Measurements from ENCODE around the gene KRTAP10-7.
A peak's percentile ranks its signal among the peaks of the same experiment; 100 is the strongest.
"Not testable (repeated sequence)": the region's sequence is repeated elsewhere in the genome, so short reads cannot be mapped to it uniquely, and the experiment has no call there.

Gene KRTAP10-7

DNA sequence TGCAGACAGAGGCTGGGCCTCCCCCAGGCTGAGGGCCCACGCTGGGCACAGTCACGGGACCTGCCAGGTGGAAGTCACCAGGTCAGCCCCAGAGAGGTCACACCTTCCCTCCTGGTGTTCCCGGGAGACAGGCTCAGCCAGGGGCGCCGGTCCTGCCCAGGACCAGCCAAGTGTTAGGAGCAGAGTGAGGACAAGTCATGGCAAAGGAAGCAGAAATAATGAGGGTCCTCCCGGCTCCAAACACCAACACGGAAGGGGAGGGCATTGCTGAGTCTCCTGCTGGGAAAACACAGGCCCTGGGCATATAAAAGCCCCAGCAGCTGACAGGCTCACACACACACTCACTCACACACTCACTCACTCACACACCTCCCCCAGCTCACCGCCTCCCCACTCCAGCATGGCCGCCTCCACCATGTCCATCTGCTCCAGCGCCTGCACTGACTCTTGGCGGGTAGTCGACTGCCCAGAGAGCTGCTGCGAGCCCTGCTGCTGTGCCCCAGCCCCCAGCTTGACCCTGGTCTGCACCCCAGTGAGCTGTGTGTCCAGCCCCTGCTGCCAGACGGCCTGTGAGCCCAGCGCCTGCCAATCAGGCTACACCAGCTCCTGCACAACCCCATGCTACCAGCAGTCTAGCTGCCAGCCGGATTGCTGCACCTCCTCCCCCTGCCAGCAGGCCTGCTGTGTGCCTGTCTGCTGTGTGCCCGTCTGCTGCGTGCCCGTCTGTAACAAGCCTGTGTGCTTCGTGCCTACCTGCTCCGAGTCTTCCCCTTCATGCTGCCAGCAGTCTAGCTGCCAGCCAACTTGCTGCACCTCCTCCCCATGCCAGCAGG lies 36.8 kb downstream of the KRTAP10-7 start, which contains the start of gene KRTAP10-10:
Gene KRTAP10-10 (plus strand): TSS at position 339 of the 833 bp plus-strand sequence. CDS start 62 bp downstream, at position 401.
- no peak for DNase-seq

DNA sequence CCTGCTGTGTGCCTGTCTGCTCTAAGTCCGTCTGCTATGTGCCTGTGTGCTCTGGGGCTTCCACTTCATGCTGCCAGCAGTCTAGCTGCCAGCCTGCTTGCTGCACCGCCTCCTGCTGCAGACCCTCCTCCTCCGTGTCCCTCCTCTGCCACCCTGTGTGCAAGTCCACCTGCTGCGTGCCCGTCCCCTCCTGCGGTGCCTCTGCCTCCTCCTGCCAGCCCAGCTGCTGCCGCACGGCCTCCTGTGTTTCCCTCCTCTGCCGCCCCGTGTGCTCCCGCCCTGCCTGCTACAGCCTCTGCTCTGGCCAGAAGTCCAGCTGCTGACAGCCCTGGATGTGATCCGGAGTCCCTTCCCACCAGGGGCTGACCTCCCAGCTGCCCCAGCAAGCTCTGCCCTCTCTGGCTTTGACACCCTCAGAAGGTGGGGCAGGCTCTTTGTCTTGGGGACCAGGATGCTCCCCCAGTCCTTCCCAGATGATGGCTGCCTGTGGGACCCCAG lies 37.5 kb downstream of the KRTAP10-7 start:
- not testable (repeated sequence) for DNase-seq

DNA sequence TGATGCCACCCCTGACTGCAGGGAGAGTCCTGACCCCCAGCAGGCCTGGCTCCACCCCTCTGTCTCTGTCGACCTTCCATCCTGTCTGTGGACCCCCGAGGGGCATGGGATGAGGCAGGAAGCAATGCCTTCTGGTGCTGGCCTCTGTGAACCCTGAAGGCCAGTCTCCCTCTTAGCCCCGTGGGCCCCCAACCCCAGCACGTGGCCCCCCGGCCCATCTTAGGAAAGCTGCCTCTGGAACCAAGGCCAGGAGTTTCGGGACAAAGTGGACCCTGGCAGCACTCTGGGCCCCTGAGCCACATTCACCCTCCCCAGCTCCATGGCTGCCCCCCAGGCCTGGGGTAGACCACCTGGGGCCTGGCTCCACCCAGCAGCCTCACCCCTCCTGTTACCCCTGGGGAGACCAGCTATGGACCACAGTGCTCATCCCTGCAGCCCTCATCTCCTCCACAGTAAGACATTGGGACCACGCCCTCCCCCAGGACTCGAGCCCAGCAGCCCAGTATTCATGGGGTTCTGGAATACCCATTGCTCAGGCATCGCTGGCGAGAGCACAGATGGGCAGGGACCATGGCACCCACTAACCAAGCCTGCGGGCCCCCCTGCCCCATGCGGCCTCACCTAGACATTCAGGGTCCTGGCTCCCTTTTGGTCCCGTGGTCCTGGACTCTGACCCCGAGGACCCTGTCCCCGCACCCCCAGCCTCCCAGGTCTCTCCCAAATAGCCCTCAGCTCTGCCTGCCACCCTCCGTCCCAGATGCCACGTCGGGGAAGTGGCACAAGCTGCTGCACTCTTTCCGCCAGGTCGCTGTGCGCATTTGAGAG lies 38.3 kb downstream of the KRTAP10-7 start:
- DNase-seq: not testable (repeated sequence)

DNA sequence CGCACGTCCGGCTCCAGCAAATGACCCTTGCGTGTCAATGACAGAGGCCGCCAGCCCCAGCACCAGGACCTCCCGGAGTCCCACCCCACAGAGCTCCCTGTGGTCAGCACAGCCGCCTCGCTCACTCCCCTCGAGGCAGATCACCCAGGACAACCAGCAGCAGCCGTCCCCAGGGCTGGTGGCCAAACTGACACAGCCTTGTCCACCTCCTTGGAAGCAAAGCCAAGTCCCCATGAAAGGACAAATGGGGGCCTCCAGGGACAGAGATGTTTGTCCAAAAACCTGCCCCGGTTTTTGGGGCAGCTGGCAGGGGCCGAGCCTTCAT lies 38.9 kb downstream of the KRTAP10-7 start:
- no peak for DNase-seq

DNA sequence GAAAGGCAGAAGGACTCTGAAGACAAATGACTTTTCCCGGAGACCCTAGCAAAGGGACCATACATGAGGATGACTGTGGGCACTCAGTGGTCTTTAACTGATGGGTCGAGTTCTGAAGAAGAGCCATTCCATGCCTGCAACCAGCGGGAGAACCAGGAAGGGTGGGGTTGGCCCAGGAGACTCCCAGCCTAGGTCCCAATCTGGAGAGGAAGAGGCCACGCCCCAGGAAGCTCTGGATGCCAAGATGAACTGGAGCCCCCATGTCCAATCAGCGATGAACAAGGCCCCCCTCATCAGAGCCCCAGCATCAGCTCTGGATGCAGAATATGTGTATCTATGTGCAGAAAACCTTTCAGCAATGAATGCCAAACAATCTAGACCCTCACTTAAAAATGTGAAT lies 40.4 kb downstream of the KRTAP10-7 start:
- DNase-seq: no peak

DNA sequence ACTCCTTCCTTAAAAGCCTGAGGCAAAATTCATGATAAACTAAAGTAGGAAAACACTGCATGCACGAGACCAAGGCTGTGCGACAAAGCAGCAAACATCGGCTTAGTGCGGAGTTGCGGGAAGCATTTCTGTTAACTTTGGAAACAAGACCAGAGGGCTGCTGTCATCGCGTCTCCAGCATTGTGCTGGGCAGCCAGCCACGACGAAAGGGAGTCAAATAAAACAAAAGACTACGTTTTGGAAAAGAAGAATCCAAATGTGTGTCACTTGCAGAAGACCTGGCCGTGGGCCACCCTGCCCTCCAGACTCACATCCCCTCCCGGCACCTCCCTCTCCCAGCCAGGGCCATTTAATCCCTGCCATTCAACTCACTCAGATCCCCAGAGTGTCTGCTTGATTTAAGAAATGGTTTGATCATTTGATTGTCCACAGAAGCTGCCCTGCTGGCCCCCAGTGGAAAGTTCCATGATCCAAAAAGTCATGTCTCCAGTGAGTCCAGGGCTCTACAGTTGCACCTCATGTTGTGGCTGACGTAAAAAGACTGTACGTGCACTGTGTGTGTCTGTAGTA lies 43.4 kb downstream of the KRTAP10-7 start:
- no peak for DNase-seq

DNA sequence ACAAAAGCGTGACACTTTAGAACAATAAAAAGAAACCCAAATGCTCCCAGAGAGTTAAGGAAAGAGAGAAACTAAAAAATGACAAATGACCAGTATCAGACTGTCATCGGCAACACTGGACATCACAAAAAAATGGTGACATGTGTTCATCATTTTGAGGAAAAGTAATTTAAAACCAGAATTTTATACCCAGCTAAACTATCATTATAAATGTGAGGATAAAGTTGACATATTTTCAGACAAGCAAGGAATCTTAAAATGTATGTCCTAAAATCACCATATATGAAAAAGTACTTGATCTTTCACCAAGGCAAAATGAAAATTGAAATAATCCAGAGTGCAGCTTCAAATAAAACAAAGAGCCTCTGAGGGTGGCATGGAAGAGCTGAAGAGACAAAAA lies 44.5 kb downstream of the KRTAP10-7 start:
- DNase-seq: no peak

DNA sequence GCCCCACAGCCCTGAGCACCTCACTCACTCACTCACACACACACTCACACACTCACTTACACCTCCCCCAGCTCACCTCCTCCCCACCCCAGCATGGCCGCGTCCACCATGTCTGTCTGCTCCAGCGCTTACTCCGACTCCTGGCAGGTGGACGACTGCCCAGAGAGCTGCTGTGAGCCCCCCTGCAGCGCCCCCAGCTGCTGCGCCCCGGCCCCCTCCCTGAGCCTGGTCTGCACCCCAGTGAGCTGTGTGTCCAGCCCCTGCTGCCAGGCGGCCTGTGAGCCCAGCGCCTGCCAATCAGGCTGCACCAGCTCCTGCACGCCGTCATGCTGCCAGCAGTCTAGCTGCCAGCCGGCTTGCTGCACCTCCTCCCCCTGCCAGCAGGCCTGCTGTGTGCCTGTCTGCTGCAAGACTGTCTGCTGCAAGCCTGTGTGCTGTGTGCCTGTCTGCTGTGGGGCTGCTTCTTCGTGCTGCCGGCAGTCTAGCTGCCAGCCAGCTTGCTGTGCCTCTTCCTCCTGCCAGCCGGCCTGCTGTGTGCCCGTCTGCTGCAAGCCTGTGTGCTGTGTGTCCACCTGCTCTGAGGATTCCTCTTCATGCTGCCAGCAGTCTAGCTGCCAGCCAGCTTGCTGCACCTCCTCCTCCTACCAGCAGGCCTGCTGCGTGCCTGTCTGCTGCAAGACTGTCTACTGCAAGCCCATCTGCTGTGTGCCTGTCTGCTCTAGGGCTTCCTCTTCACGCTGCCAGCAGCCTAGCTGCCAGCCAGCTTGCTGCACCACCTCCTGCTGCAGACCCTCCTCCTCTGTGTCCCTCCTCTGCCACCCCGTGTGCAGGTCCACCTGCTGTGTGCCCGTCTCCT lies 46.2 kb downstream of the KRTAP10-7 start, which contains the start of gene KRTAP10-11:
Gene KRTAP10-11 (plus strand): TSS at position 49 of the 856 bp plus-strand sequence. CDS start 45 bp downstream, at position 94.
- peak; percentile 82 for DNase-seq

DNA sequence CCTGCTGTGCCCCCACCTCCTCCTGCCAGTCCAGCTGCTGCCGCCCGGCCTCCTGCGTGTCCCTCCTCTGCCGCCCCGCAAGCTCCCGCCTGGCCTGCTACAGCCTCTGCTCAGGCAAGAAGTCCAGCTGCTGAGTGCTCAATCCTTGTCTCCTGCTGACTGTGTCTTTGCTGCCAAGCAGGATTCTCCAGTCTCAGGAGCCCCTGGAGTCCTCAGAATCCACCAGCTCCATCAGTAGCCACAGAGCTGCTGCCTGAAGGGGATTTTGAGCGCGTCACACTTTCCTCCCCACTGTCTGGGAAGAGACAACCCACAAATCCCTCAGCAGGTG lies 46.8 kb downstream of the KRTAP10-7 start:
- DNase-seq: no peak

DNA sequence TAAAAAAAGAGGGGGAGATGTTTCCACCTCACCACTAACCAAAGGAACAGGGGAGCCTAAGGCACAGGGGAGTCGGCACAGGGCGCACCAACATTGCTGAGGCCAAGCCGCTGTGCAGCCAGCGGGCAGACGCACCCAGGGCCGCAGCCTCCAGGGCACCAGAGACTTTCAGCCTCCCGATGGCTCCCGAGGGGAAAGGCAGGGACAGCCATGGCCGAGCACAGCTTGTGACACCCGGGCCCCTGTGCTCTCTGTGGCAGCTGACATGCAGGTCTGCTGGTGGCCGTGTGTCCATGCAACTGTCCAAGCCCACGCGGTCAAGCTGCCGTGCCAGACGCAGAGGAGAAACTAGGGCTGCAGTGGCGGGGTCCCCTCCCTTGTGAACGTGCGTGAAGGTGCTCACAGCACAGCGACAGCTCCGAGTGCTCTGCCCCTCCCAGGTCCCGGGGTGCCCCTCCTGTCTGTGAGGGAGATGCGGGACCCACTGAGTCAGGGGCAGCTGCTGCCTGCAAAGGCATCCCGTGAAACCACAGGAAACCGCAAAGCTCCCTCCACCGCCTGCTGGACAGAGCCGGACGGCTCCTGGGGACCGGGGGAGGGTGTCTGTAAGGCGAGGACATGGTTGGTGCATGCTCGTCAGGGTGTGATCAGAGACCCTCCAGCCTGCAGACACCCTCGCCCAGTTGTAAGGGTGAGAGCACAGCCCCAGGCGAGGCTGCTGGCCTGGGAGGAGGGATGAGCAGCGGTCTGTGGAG lies 48.3 kb downstream of the KRTAP10-7 start:
- DNase-seq: no peak

DNA sequence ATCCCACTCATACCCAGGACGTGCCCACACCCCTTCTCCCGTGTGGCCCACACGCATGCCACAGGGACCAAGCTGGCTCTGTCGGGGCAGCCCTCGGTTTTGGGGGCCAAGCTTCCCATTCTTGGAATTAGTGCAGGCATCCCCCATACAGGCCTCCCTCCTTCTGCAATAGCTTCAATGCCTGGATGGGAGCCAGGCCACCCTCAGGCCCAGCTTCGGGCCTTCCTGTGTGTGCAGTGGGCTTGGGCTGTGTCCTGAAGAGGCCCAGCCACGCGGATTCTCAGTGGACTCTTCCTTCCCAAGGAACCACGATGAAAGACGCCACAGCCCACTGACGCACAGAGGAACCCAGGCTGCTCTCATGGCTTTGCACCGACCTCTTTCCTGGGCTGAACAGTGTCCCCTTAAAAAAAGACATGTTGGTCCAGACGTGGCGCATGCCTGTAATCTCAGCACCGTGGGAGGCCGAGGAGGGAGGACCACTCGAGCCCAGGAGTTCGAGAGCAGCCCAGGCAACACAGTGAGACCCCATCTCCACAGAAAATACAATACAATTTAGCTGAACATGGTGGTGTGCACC lies 49.2 kb downstream of the KRTAP10-7 start:
- no peak for DNase-seq

DNA sequence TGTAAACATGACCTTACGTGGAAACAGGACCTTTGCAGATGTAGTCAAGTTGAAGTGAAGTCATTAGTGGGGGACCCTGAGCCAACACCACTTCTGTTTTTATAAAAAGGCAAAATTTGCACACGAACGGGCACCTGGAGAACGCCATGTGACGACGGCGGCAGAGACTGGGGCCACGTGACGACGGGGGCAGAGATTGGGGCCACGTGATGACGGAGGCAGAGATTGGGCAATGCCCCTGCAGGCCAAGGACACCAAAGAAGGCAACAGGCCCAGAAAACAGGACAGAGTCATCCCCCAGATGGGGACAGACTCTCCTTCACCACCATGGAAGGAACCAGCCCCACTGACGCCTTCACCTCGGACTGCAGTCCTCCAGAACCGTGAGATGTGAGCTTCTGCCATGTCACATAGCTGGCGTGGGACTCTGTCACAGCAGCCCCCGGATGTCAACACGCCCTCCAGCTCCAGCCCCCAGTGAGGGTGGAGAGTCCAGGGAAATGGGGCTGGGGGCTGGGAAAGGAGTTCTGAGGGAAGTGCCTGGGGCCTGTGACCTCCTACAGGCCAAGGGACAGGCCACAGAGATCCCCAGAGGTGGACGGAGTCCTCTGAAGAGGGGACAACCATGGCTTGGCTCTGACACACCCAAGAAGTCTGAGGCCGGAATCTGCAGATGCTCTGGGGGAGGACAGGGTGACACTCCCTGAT lies 50.0 kb downstream of the KRTAP10-7 start:
- no peak for DNase-seq

DNA sequence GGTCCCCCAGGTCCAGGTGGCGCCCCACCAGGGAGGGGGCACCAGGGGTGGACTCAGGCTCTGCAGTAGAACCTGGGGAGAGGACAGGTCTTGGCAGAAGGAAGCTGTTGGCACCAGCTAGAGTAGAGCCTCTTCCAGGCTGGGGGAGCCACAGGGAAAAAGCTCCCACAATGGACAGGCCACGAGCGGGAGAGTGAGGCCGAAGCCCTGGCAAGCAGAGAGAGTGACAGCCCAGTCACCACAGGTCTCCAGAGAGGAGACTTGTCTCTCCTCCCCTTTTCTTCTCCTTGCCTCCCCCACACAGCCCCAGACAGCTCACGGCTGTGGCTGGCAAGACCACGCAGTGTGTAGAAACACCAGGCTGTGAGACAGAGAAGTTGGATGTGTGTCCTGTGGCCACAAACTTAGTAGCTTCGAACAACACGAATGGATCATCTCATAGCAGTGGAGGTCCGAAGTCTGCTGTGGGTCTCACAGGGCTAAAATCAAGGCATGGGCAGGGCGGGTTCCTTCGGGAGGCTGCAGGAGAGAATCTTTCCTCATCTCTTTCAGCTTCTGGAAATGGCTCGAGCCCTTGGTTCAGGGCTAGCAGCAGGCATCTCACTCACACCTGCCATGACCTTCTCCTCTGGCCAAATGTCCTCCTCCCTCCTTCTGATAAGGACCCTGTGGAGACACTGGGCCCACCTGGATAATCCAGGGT lies 50.7 kb downstream of the KRTAP10-7 start:
- no peak for DNase-seq

Data from NCI-H1694 treated with DMSO at 0.1 percent for 48 hours (cell line).